ENCODE results near the gene TRPC1.

DNA sequence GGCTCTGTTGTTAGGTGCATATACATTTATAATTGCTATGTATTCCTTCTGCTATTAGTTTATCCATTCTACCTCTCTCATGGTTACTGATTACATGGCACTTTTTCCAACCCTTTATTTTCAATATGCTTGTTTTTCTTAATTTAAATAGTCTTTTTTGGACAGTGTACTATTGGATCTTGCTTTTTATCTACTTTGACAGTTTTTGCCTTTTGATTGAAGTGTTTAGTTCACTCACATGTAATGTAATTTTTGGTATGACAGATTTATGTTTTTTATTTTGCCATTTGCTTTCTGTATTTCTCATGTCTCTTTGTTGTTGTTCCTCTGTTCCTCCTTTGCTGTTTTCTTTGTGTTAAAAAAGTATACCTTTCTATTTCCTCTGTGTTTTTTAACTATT, 44.5 kb downstream of the TRPC1 start:
- TF ChIP-seq, protein P1, sequence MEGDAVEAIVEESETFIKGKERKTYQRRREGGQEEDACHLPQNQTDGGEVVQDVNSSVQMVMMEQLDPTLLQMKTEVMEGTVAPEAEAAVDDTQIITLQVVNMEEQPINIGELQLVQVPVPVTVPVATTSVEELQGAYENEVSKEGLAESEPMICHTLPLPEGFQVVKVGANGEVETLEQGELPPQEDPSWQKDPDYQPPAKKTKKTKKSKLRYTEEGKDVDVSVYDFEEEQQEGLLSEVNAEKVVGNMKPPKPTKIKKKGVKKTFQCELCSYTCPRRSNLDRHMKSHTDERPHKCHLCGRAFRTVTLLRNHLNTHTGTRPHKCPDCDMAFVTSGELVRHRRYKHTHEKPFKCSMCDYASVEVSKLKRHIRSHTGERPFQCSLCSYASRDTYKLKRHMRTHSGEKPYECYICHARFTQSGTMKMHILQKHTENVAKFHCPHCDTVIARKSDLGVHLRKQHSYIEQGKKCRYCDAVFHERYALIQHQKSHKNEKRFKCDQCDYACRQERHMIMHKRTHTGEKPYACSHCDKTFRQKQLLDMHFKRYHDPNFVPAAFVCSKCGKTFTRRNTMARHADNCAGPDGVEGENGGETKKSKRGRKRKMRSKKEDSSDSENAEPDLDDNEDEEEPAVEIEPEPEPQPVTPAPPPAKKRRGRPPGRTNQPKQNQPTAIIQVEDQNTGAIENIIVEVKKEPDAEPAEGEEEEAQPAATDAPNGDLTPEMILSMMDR (IDR thresholded peaks at IDR 0.05): no peak
- TF ChIP-seq POLR2A (IDR thresholded peaks at IDR 0.05) (no peak), EP300 (IDR thresholded peaks at IDR 0.05) (no peak), POLR2AphosphoS5 (IDR thresholded peaks at IDR 0.05) (no peak)

Measured in gastroesophageal sphincter (tissue), 3 donors.